Measurements from ENCODE around the gene SNAP25.

The SNAP25 gene

DNA sequence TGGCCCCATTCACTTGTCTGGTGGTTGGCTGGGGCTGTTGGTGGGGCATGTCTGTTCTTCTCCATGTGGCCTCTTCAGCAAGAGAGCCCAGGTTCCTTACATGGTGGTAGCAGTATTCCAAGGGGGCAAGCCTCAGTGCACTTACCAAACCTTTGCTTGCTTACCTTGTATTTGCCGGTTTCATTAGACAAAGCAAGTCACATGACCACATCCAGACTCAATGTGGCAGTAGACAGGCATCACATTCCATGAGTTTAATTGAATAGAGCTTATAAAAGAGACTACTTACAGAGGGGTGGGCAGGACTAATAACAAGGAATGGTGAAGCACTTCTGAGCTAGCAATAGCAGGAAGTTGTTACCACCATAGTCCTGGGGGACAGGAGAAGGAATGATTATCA is 78.6 kb downstream of the SNAP25 start:
- Histone ChIP-seq H3K36me3 (ENCODE audit: control insufficient read depth, insufficient read depth, low read length) (no peaks in the 10 kb centered on the region), H3K9me3 (ENCODE audit: control insufficient read depth, insufficient read depth, low read length) (no peaks in the 10 kb centered on the region), H3K4me3 (ENCODE audit: low read depth, low read length) (no peak overlapping the region), H3K9ac (ENCODE audit: low read depth, low read length) (no peak overlapping the region), H3K27me3 (ENCODE audit: control insufficient read depth, insufficient read depth, low read length) (peaks cover 3% of the 10 kb centered on the region), H3K4me1 (ENCODE audit: control insufficient read depth, insufficient read depth, low read length) (peaks cover 17% of the 10 kb centered on the region)

GRCh38 chr20:10297684-10298240 is 79.1 kb downstream of the SNAP25 start:
- H3K27me3 ChIP-seq (ENCODE audit: control insufficient read depth, insufficient read depth, low read length), result peaks cover 3% of the 10 kb centered on the region
- H3K9me3 ChIP-seq (ENCODE audit: control insufficient read depth, insufficient read depth, low read length), result no peaks in the 10 kb centered on the region
- H3K36me3 ChIP-seq (ENCODE audit: control insufficient read depth, insufficient read depth, low read length), result no peaks in the 10 kb centered on the region
- no peak overlapping the region for H3K4me3 ChIP-seq (ENCODE audit: low read depth, low read length)
- peaks cover 17% of the 10 kb centered on the region for H3K4me1 ChIP-seq (ENCODE audit: control insufficient read depth, insufficient read depth, low read length)
- H3K9ac ChIP-seq (ENCODE audit: low read depth, low read length), result no peak overlapping the region

DNA sequence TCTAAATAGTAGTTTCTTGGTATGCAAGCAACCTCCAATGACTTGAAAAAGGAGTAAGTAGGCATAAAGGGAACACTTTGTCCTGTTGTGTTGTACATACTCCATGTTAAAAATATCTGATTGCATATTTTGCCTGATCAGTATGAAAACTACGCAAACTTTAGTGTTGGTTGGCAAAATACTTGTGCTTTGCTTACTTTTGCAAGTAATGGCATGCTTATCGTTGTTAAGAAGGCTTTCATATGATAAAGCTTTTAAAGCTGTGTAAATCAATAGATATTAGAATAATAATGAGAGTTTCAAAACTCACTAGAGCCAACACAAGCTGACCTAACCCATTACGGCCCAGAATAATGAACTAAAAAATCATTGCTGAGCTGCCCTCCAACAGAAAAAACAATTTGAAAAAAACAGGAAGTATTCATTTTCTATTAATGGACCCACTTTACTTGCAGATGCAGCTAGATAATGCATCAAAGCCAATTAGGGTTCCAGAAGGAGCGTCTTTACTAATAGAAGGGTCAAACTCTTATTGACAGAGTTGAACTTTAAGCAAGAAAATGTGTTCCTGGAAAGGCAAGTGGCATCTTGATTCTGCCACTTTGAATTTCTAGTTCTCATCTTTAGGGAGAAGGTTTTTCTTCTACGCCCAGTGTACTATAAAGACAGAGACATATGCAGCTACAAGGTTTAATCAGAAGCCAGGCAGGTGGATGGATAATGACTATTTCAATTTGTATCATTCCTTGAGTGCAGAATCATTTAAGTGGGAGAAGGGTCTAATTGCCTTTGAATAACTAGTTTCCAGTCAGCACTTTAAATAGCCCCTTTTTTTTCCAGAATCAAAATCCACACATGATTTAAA is 82.2 kb downstream of the SNAP25 start:
- no peak overlapping the region for H3K9ac ChIP-seq (ENCODE audit: low read depth, low read length)
- no peaks in the 10 kb centered on the region for H3K36me3 ChIP-seq (ENCODE audit: control insufficient read depth, insufficient read depth, low read length)
- H3K27me3 ChIP-seq (ENCODE audit: control insufficient read depth, insufficient read depth, low read length), result peaks cover 3% of the 10 kb centered on the region
- no peaks in the 10 kb centered on the region for H3K9me3 ChIP-seq (ENCODE audit: control insufficient read depth, insufficient read depth, low read length)
- H3K4me3 ChIP-seq (ENCODE audit: low read depth, low read length), result no peak overlapping the region
- peaks cover 17% of the 10 kb centered on the region for H3K4me1 ChIP-seq (ENCODE audit: control insufficient read depth, insufficient read depth, low read length)

- no peaks in the 10 kb centered on the region for H3K9me3 ChIP-seq (ENCODE audit: control insufficient read depth, insufficient read depth, low read length)
- H3K4me1 ChIP-seq (ENCODE audit: control insufficient read depth, insufficient read depth, low read length), result peaks cover 12% of the 10 kb centered on the region
- H3K36me3 ChIP-seq (ENCODE audit: control insufficient read depth, insufficient read depth, low read length), result no peaks in the 10 kb centered on the region
- no peak overlapping the region for H3K4me3 ChIP-seq (ENCODE audit: low read depth, low read length)
- H3K27me3 ChIP-seq (ENCODE audit: control insufficient read depth, insufficient read depth, low read length), result peaks cover 3% of the 10 kb centered on the region
- no peak overlapping the region for H3K9ac ChIP-seq (ENCODE audit: low read depth, low read length)
Measured at GRCh38 chr20:10303852-10304251, 85.2 kb downstream of the SNAP25 start.

DNA sequence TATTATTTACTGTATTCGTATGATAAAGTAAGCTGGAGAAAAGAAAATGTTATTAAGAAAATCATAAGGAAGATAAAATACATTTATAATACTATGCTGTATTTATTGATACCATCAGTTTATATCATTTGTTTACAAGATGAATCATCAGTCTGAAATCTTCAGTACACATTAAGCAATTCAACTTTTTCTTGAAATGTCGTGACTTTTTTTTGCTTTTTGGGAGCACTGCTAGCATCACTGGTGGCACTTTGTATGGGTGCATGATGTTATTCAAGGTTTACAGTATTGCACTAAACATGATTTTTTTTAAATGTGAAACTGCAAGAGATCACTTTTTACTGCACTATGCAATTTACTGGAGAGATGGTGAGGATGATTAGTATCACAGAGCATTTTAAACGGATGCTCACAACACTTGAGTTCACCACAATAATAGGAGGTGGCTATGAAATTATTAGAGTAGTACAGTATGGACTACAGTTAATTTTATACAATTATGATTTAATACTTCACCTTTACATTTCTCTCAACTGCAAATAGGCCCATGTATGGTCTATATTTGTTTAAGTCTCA is 85.9 kb downstream of the SNAP25 start:
- Histone ChIP-seq H3K4me3 (ENCODE audit: low read depth, low read length) (no peak overlapping the region), H3K4me1 (ENCODE audit: control insufficient read depth, insufficient read depth, low read length) (peaks cover 12% of the 10 kb centered on the region), H3K9ac (ENCODE audit: low read depth, low read length) (no peak overlapping the region), H3K27me3 (ENCODE audit: control insufficient read depth, insufficient read depth, low read length) (peaks cover 2% of the 10 kb centered on the region), H3K36me3 (ENCODE audit: control insufficient read depth, insufficient read depth, low read length) (no peaks in the 10 kb centered on the region), H3K9me3 (ENCODE audit: control insufficient read depth, insufficient read depth, low read length) (no peaks in the 10 kb centered on the region)

DNA sequence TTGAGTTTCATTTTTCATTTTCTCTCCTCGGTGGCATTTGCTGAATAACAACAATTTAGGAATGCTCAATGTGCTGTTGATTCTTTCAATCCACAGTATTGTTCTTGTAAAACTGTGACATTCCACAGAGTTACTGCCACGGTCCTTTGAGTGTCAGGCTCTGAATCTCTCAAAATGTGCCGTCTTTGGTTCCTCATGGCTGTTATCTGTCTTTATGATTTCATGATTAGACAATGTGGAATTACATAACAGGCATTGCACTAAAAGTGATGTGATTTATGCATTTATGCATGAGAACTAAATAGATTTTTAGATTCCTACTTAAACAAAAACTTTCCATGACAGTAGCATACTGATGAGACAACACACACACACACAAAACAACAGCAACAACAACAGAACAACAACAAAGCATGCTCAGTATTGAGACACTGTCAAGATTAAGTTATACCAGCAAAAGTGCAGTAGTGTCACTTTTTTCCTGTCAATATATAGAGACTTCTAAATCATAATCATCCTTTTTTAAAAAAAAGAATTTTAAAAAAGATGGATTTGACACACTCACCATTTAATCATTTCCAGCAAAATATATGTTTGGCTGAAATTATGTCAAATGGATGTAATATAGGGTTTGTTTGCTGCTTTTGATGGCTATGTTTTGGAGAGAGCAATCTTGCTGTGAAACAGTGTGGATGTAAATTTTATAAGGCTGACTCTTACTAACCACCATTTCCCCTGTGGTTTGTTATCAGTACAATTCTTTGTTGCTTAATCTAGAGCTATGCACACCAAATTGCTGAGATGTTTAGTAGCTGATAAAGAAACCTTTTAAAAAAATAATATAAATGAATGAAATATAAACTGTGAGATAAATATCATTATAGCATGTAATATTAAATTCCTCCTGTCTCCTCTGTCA is 88.1 kb downstream of the SNAP25 start:
- Histone ChIP-seq H3K4me3 (ENCODE audit: low read depth, low read length) (no peak overlapping the region), H3K9ac (ENCODE audit: low read depth, low read length) (no peak overlapping the region), H3K27me3 (ENCODE audit: control insufficient read depth, insufficient read depth, low read length) (no peaks in the 10 kb centered on the region), H3K9me3 (ENCODE audit: control insufficient read depth, insufficient read depth, low read length) (no peaks in the 10 kb centered on the region), H3K36me3 (ENCODE audit: control insufficient read depth, insufficient read depth, low read length) (no peaks in the 10 kb centered on the region), H3K4me1 (ENCODE audit: control insufficient read depth, insufficient read depth, low read length) (no peaks in the 10 kb centered on the region)

- no peak overlapping the region for H3K9ac ChIP-seq (ENCODE audit: low read depth, low read length)
Measured at GRCh38 chr20:10307359-10307735, 88.7 kb downstream of the SNAP25 start.

GRCh38 chr20:10308652-10309051 is 90.0 kb downstream of the SNAP25 start:
- Histone ChIP-seq H3K9me3 (ENCODE audit: control insufficient read depth, insufficient read depth, low read length) (no peaks in the 10 kb centered on the region), H3K4me1 (ENCODE audit: control insufficient read depth, insufficient read depth, low read length) (peaks cover 3% of the 10 kb centered on the region), H3K4me3 (ENCODE audit: low read depth, low read length) (no peak overlapping the region), H3K36me3 (ENCODE audit: control insufficient read depth, insufficient read depth, low read length) (no peaks in the 10 kb centered on the region), H3K27me3 (ENCODE audit: control insufficient read depth, insufficient read depth, low read length) (no peaks in the 10 kb centered on the region), H3K9ac (ENCODE audit: low read depth, low read length) (no peak overlapping the region)

More at GRCh38 chr20:10307359-10307735, 88.7 kb downstream of the SNAP25 start:
- H3K4me1 ChIP-seq (ENCODE audit: control insufficient read depth, insufficient read depth, low read length), result no peaks in the 10 kb centered on the region
- H3K36me3 ChIP-seq (ENCODE audit: control insufficient read depth, insufficient read depth, low read length), result no peaks in the 10 kb centered on the region
- H3K4me3 ChIP-seq (ENCODE audit: low read depth, low read length), result no peak overlapping the region
- H3K9me3 ChIP-seq (ENCODE audit: control insufficient read depth, insufficient read depth, low read length), result no peaks in the 10 kb centered on the region
- H3K27me3 ChIP-seq (ENCODE audit: control insufficient read depth, insufficient read depth, low read length), result no peaks in the 10 kb centered on the region

DNA sequence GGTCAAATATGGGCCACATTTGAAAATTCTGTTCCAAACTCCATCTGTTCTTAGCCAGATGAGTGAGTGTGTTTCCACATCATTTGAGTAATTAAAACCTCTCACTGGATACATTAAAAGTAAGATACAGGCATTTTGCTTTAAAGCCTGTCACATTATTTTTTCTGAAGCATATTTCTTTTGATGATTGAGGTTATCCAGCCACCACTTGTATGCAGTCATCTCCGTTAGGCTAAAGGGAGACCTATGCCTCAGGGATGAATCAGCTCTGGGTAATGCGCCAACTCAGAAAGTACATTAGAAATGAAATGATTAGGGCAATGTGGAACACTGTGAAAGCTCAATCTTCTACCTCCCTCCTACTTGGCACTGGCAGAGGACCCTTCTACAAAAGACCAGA is 90.7 kb downstream of the SNAP25 start:
- Histone ChIP-seq H3K36me3 (ENCODE audit: control insufficient read depth, insufficient read depth, low read length) (no peaks in the 10 kb centered on the region), H3K9me3 (ENCODE audit: control insufficient read depth, insufficient read depth, low read length) (no peaks in the 10 kb centered on the region), H3K9ac (ENCODE audit: low read depth, low read length) (no peak overlapping the region), H3K4me3 (ENCODE audit: low read depth, low read length) (no peak overlapping the region), H3K4me1 (ENCODE audit: control insufficient read depth, insufficient read depth, low read length) (peaks cover 8% of the 10 kb centered on the region), H3K27me3 (ENCODE audit: control insufficient read depth, insufficient read depth, low read length) (no peaks in the 10 kb centered on the region)

DNA sequence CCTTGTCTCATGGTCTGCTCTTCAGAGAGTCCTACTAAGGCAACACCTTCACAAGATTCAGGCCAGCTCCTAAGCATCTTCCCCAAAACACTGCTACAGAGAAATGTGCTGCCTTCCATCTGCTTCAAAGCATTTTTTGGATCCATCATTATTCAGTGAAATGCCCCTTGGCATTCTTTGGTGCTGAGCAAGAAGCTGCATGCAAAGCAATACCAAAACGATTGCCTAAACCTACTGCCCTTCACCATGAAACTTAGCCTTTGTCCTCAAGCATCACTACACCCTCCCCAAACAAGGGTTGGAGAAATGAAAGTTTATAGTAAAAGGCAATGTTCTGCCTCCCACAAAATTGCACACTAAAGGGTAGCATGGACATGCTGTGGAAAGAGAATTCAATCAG is 93.5 kb downstream of the SNAP25 start:
- Histone ChIP-seq H3K9me3 (ENCODE audit: control insufficient read depth, insufficient read depth, low read length) (peaks cover 6% of the 10 kb centered on the region), H3K4me3 (ENCODE audit: low read depth, low read length) (no peak overlapping the region), H3K4me1 (ENCODE audit: control insufficient read depth, insufficient read depth, low read length) (peaks cover 19% of the 10 kb centered on the region), H3K9ac (ENCODE audit: low read depth, low read length) (no peak overlapping the region), H3K36me3 (ENCODE audit: control insufficient read depth, insufficient read depth, low read length) (no peaks in the 10 kb centered on the region), H3K27me3 (ENCODE audit: control insufficient read depth, insufficient read depth, low read length) (no peaks in the 10 kb centered on the region)

- H3K4me1 ChIP-seq (ENCODE audit: control insufficient read depth, insufficient read depth, low read length), result peaks cover 19% of the 10 kb centered on the region
- H3K27me3 ChIP-seq (ENCODE audit: control insufficient read depth, insufficient read depth, low read length), result no peaks in the 10 kb centered on the region
- no peaks in the 10 kb centered on the region for H3K36me3 ChIP-seq (ENCODE audit: control insufficient read depth, insufficient read depth, low read length)
- H3K4me3 ChIP-seq (ENCODE audit: low read depth, low read length), result no peak overlapping the region
- no peak overlapping the region for H3K9ac ChIP-seq (ENCODE audit: low read depth, low read length)
- H3K9me3 ChIP-seq (ENCODE audit: control insufficient read depth, insufficient read depth, low read length), result peaks cover 9% of the 10 kb centered on the region
Measured at GRCh38 chr20:10313215-10313614, 94.6 kb downstream of the SNAP25 start.

Data from iPS-15b (cell line).